ENCODE measurements around the gene FOXA2. TPM values are rescaled to one million over a fixed set of nuclear protein-coding genes. Genes with fewer than 3 reads are reported as not detected.

The FOXA2 gene
- total and polyA plus RNA-seq, 2 of the 13 experiments (the other 11 are each of a cell fraction or from before 2014, with no cell fraction given): 8.8 to 12.2 TPM

DNA sequence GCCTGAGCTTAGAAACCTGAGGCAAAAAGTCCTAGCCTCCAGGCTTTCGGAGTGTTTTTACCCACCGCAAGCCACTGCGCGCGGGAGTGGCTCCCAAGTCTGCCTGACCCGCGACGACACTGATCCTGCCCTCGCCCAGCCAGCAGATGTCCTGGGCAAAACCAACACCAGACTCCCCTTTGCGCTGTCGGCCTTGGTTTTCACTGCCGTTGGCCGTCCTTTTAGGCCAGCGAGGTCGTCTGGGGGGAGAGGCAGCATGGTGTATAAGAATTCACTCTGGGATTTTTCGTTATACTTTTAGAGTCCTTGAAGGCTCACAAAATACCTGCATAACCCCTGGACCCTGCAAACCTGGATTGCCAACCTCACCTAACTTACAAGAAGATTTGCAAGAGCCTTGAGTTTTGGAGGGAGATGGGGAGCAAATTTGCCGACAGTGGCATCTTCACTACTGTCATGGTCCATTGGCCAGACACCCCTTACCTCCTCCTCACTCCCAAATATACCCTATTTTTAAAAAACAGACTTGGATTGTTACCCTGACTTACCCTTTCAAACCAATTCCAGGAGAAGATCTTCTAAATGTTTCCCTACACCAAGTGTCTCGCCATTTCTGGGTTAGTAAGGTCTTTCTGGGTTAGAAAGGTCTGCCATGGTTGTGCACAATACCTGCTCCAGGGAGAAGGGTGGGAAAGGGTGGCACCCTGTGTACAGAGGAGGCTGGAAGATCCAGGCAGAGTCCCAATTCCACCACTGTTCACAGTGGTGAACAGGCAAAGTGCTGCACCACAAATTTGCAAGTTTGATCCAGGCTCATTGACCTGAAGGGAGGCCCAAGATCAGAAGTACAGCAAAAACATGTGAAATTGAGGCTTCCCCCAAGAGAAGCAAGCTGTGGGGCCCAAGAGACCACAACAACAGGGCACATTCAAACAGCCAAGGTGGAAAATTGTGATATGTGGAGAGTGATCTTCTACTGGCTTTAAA lies 4.4 kb downstream of the FOXA2 start (continued):
- TF ChIP-seq ZBED4 (CRISPR knock-in tag; IDR thresholded peaks at IDR 0.05; ENCODE audit: borderline replicate concordance): 0 out of 2 replicates have a peak, but pooled peaks have one; percentile 30
- TF ChIP-seq ZSCAN25 (CRISPR knock-in tag; IDR thresholded peaks at IDR 0.05): no peak; the same call in 1 of the 2 replicates
- TF ChIP-seq KDM5B (CRISPR knock-in tag; IDR thresholded peaks at IDR 0.05; ENCODE audit: borderline replicate concordance): no peak
- TF ChIP-seq RELA (CRISPR knock-in tag; IDR thresholded peaks at IDR 0.05): 0 out of 2 replicates have a peak, but pooled peaks have one; percentile 43
- TF ChIP-seq FOXA3 (CRISPR knock-in tag; IDR thresholded peaks at IDR 0.05): 0 out of 2 replicates have a peak, but pooled peaks have one; percentile 33
- TF ChIP-seq MIER2 (CRISPR knock-in tag; IDR thresholded peaks at IDR 0.05): no peak
- TF ChIP-seq, protein P1, sequence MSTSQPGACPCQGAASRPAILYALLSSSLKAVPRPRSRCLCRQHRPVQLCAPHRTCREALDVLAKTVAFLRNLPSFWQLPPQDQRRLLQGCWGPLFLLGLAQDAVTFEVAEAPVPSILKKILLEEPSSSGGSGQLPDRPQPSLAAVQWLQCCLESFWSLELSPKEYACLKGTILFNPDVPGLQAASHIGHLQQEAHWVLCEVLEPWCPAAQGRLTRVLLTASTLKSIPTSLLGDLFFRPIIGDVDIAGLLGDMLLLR (CRISPR knock-in tag; IDR thresholded peaks at IDR 0.05): no peak
- no peak for TF ChIP-seq HNF4G (IDR thresholded peaks at IDR 0.05; ENCODE audit: borderline replicate concordance, low read depth, low read length)
- no peak for TF ChIP-seq HNF4G (CRISPR knock-in tag; IDR thresholded peaks at IDR 0.05; ENCODE audit: borderline replicate concordance, low read depth)
- 0 out of 2 replicates have a peak, but pooled peaks have one; percentile 16 for TF ChIP-seq FOSL2 (CRISPR knock-in tag; IDR thresholded peaks at IDR 0.05)
- no peak for TF ChIP-seq ZFP36L2 (CRISPR knock-in tag; IDR thresholded peaks at IDR 0.05)
- TF ChIP-seq ZNF562 (CRISPR knock-in tag; IDR thresholded peaks at IDR 0.05; ENCODE audit: borderline replicate concordance): no peak
- TF ChIP-seq, protein P2, sequence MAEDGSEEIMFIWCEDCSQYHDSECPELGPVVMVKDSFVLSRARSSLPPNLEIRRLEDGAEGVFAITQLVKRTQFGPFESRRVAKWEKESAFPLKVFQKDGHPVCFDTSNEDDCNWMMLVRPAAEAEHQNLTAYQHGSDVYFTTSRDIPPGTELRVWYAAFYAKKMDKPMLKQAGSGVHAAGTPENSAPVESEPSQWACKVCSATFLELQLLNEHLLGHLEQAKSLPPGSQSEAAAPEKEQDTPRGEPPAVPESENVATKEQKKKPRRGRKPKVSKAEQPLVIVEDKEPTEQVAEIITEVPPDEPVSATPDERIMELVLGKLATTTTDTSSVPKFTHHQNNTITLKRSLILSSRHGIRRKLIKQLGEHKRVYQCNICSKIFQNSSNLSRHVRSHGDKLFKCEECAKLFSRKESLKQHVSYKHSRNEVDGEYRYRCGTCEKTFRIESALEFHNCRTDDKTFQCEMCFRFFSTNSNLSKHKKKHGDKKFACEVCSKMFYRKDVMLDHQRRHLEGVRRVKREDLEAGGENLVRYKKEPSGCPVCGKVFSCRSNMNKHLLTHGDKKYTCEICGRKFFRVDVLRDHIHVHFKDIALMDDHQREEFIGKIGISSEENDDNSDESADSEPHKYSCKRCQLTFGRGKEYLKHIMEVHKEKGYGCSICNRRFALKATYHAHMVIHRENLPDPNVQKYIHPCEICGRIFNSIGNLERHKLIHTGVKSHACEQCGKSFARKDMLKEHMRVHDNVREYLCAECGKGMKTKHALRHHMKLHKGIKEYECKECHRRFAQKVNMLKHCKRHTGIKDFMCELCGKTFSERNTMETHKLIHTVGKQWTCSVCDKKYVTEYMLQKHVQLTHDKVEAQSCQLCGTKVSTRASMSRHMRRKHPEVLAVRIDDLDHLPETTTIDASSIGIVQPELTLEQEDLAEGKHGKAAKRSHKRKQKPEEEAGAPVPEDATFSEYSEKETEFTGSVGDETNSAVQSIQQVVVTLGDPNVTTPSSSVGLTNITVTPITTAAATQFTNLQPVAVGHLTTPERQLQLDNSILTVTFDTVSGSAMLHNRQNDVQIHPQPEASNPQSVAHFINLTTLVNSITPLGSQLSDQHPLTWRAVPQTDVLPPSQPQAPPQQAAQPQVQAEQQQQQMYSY (CRISPR knock-in tag; IDR thresholded peaks at IDR 0.05): peak; percentile 48; the same call in 1 of the 2 replicates
- TF ChIP-seq ZNF564 (CRISPR knock-in tag; IDR thresholded peaks at IDR 0.05): no peak
- peak; percentile 98 for TF ChIP-seq AGO2 (optimal IDR thresholded peaks at IDR 0.05; ENCODE audit: low read depth, low read length)
- 0 out of 2 replicates have a peak, but pooled peaks have one; percentile 33 for TF ChIP-seq HOXD1 (CRISPR knock-in tag; IDR thresholded peaks at IDR 0.05)
- TF ChIP-seq, protein P3, sequence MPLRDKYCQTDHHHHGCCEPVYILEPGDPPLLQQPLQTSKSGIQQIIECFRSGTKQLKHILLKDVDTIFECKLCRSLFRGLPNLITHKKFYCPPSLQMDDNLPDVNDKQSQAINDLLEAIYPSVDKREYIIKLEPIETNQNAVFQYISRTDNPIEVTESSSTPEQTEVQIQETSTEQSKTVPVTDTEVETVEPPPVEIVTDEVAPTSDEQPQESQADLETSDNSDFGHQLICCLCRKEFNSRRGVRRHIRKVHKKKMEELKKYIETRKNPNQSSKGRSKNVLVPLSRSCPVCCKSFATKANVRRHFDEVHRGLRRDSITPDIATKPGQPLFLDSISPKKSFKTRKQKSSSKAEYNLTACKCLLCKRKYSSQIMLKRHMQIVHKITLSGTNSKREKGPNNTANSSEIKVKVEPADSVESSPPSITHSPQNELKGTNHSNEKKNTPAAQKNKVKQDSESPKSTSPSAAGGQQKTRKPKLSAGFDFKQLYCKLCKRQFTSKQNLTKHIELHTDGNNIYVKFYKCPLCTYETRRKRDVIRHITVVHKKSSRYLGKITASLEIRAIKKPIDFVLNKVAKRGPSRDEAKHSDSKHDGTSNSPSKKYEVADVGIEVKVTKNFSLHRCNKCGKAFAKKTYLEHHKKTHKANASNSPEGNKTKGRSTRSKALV (CRISPR knock-in tag; IDR thresholded peaks at IDR 0.05): peak; percentile 50; the same call in 1 of the 2 replicates
